K562 (cell line): ENCODE results near the gene CTIF. TPM values are rescaled to one million over a fixed set of nuclear protein-coding genes. Genes with fewer than 3 reads are reported as not detected.

ENCODE experiments used
- ATAC-seq: fragments of 200-7000 bp; cut with Tn5 transposase; 3 replicates; pipeline ENCODE4 v1.9.1; 2020; ENCODE audit warnings: moderate library complexity
- BruUV-seq: library from RNA; stranded (reverse); fragments of 400-500 nt; replicated peaks from 2 replicates; lab custom pipeline; 2021; lab: Mats Ljungman, UMichigan
- CTCF ChIA-PET: fragments of 300-600 bp; formaldehyde crosslinking; extraction: SDS; loops from one replicate; lab custom pipeline; 2021; ENCODE audit warnings: low intra/inter-chr PET ratio; lab: Yijun Ruan, JAX
- POLR2A ChIA-PET: fragments of 300-600, 350-650 bp; sonication (Branson Sonifier 250); formaldehyde crosslinking; extraction: SDS; loops from one replicate; lab custom pipeline; 2021; ENCODE audit warnings: antibody characterized with exemption, inconsistent platforms; lab: Yijun Ruan, JAX
- DNase-seq, 4 experiments: peaks; one replicate each; pipeline versions ENCODE4 v3.0.0 to v3.0.0-alpha.2; 2011 to 2018; ENCODE audit warnings: low spot score in 3 of 4, mixed read lengths in 3 of 4; ENCODE audit errors: extremely low read depth in 1 of 4
- FAIRE-seq: peaks from 2 replicates; lab custom pipeline; 2011; peaks lifted over from hg19 to GRCh38; lab: Jason Lieb, UNC
- H2AFZ ChIP-seq: 2 replicates; pipeline ENCODE4 v1.6.0; 2011; ENCODE audit warnings: low read depth, low read length, control low read depth, inconsistent platforms
- H3K27ac ChIP-seq: fragments of 200-600 bp; 3 replicates; pipeline ENCODE4 v1.8.0; 2011; ENCODE audit warnings: low read depth, mild to moderate bottlenecking, control low read depth, inconsistent platforms, low read length, moderate library complexity, mixed read lengths; ENCODE audit errors: extremely low read depth
- H3K27me3 ChIP-seq, 2 experiments: fragments of 300-600 bp in 1 of 2; 2 replicates in 1 of 2; 3 replicates in 1 of 2; pipeline versions ENCODE4 v1.6.0 to v1.8.0; 2011; ENCODE audit warnings: inconsistent platforms in 2 of 2, low read length in 2 of 2, mild to moderate bottlenecking in 1 of 2, mixed read lengths in 1 of 2, moderate library complexity in 1 of 2; ENCODE audit not compliant: control insufficient read depth in 2 of 2, insufficient read depth in 2 of 2
- H3K36me3 ChIP-seq: fragments of 300-600 bp; 3 replicates; pipeline ENCODE4 v1.8.0; 2011; ENCODE audit warnings: mild to moderate bottlenecking, low read length, inconsistent platforms; ENCODE audit not compliant: control insufficient read depth, insufficient read depth
- H3K4me1 ChIP-seq, 2 experiments: fragments of 200-600 bp in 1 of 2; replicated peaks in 1 of 2; 2 replicates in 1 of 2; 3 replicates in 1 of 2; pipeline versions ENCODE4 v1.5.1 to v1.8.0; 2011; ENCODE audit warnings: inconsistent platforms in 2 of 2, low read length in 2 of 2, mild to moderate bottlenecking in 1 of 2, mixed read lengths in 1 of 2, moderate library complexity in 1 of 2; ENCODE audit not compliant: control insufficient read depth in 2 of 2, insufficient read depth in 2 of 2
- H3K4me2 ChIP-seq: 2 replicates; pipeline ENCODE4 v1.6.1; 2011; ENCODE audit warnings: low read length, control low read depth, inconsistent platforms, mixed read lengths; ENCODE audit not compliant: insufficient read depth
- H3K4me3 ChIP-seq: fragments of 200-600 bp; sonication (generic), shearing (Covaris generic); 2 replicates; pipeline ENCODE4 v1.5.1; 2016; ENCODE audit warnings: control low read depth, inconsistent platforms
- H3K79me2 ChIP-seq: fragments of 200-600 bp; 3 replicates; pipeline ENCODE4 v1.8.0; 2011; ENCODE audit warnings: low read length, inconsistent platforms; ENCODE audit not compliant: control insufficient read depth, insufficient read depth
- H3K9ac ChIP-seq, 2 experiments: 2 replicates each; pipeline versions ENCODE4 v1.6.0 to v1.6.1; 2011; ENCODE audit warnings: low read depth in 2 of 2, low read length in 2 of 2, control low read depth in 1 of 2, inconsistent platforms in 1 of 2, mild to moderate bottlenecking in 1 of 2, mixed read lengths in 1 of 2; ENCODE audit not compliant: insufficient read depth in 1 of 2
- H3K9me1 ChIP-seq: one replicate; pipeline ENCODE4 v1.6.0; 2011; ENCODE audit warnings: inconsistent platforms, mild to moderate bottlenecking, low read length, moderate library complexity; ENCODE audit not compliant: control insufficient read depth, insufficient read depth
- H3K9me3 ChIP-seq: replicated peaks from 2 replicates; pipeline ENCODE4 v1.5.1; 2011; ENCODE audit warnings: low read depth, low read length, inconsistent platforms; ENCODE audit not compliant: control insufficient read depth, insufficient read depth
- H4K20me1 ChIP-seq: replicated peaks from 2 replicates; pipeline ENCODE4 v1.6.1; 2011; ENCODE audit warnings: low read length, inconsistent platforms, mixed read lengths; ENCODE audit not compliant: control insufficient read depth, insufficient read depth
- ARHGAP35 ChIP-seq: fragments of 450-650 bp; IDR thresholded peaks from 2 replicates; pipeline ENCODE4 v1.6.1; 2018; ENCODE audit not compliant: partially characterized antibody
- FOXA3 ChIP-seq, 2 experiments: fragments of 450-650 bp in 1 of 2; sonication (generic) in 1 of 2; formaldehyde crosslinking; IDR thresholded peaks in 1 of 2; conservative IDR thresholded peaks in 1 of 2; 2 replicates each; pipeline versions ENCODE4 v1.4.0 to v1.8.0; 2020 to 2022; ENCODE audit warnings: mild to moderate bottlenecking in 2 of 2, missing genetic modification reagents in 1 of 2
- GTF2E2 ChIP-seq: fragments of 200-800 bp; sonication (Bioruptor generic); IDR thresholded peaks from 2 replicates; pipeline ENCODE4 v1.6.1; 2016; ENCODE audit warnings: missing genetic modification characterization, missing compliant biosample characterization
- MTA2 ChIP-seq: fragments of 450-650 bp; IDR thresholded peaks from 2 replicates; pipeline ENCODE4 v1.6.1; 2016; ENCODE audit warnings: low read depth
- PYGO2 ChIP-seq: fragments of 450-650 bp; IDR thresholded peaks from 2 replicates; pipeline ENCODE4 v1.6.1; 2016; ENCODE audit warnings: mild to moderate bottlenecking, missing genetic modification characterization, moderate library complexity, missing compliant biosample characterization
- SREBF2 ChIP-seq: sonication (generic); formaldehyde crosslinking; IDR thresholded peaks from 2 replicates; pipeline ENCODE4 v1.4.0; 2020; ENCODE audit warnings: mild to moderate bottlenecking, missing genetic modification reagents
- ZNF431 ChIP-seq: sonication (generic); formaldehyde crosslinking; IDR thresholded peaks from 2 replicates; pipeline ENCODE4 v1.8.0; 2022; ENCODE audit warnings: mild to moderate bottlenecking, missing genetic modification reagents
- ZNF830 ChIP-seq: fragments of 250-450 bp; sonication (Bioruptor Pico); IDR thresholded peaks from 2 replicates; pipeline ENCODE4 v1.5.0; 2021; ENCODE audit warnings: mild to moderate bottlenecking
- WGBS: fragments of 100-300 bp; shearing (Covaris generic); methylation state at CpG from one replicate; pipeline ENCODE4 v1.1.6; 2016; ENCODE audit warnings: low coverage, mixed read lengths; ENCODE audit not compliant: insufficient coverage; ENCODE audit errors: missing lambda C conversion rate; 5-methylcytosine and 5-hydroxymethylcytosine counted together
- in situ Hi-C: fragments of 300-500 bp; cut with MboI; formaldehyde crosslinking; loops from 4 replicates; pipeline ENCODE4 v1.15.0; 2018; ENCODE audit warnings: inconsistent platforms, mixed read lengths
- intact Hi-C: fragments of 100-400 bp; cut with micrococcal nuclease; formaldehyde crosslinking; loops from 2 replicates; pipeline ENCODE4 v1.14.2; 2022
- polyA plus RNA-seq, 8 experiments: library from polyadenylated mRNA; depleted of rRNA in 4 of 8; stranded (reverse) in 5 of 8; unstranded in 3 of 8; fragments of >200 nt; fragmentation: Nextera tagmentation in 2 of 8; fragmentation: Illumina TruSeq in 1 of 8; extraction: Ambion mirVana in 2 of 8; extraction: Trizol in 1 of 8; gene quantifications; 2 replicates each; pipeline versions ENCODE4 v1.2.1 to v1.2.3, GENCODE V29; 2011 to 2014; ENCODE audit warnings: inconsistent platforms in 1 of 8, missing spikeins in 1 of 8
- total RNA-seq, 7 experiments: library from RNA; depleted of rRNA in 6 of 7; stranded (reverse); fragments of >200 nt in 6 of 7; fragmentation: Illumina TruSeq in 2 of 7; extraction: Trizol in 2 of 7; gene quantifications; 2 replicates each; pipeline versions ENCODE4 v1.2.1 to v1.2.3, GENCODE V29; 2011 to 2021; ENCODE audit warnings: low replicate concordance in 1 of 7
- TF ChIP-seq, protein P1 (sequence below): fragments of 450-650 bp; formaldehyde crosslinking; IDR thresholded peaks from 2 replicates; pipeline ENCODE4 v1.4.0; 2020; ENCODE audit warnings: mild to moderate bottlenecking, moderate library complexity
- TF ChIP-seq, protein P2 (sequence below): fragments of 250-450 bp; sonication (Bioruptor Pico); IDR thresholded peaks from 2 replicates; pipeline ENCODE4 v1.4.0; 2020; ENCODE audit warnings: borderline replicate concordance
- TF ChIP-seq, protein P3 (sequence below): fragments of 250-450 bp; sonication (Bioruptor Pico); IDR thresholded peaks from 2 replicates; pipeline ENCODE4 v1.5.1; 2021; ENCODE audit warnings: mild to moderate bottlenecking

Gene CTIF
- total and polyA plus RNA-seq, 9 of the 15 experiments (the other 6 are each of a cell fraction or from before 2014, with no cell fraction given) = 0.17 to 11.5 (median 2.2) TPM

DNA sequence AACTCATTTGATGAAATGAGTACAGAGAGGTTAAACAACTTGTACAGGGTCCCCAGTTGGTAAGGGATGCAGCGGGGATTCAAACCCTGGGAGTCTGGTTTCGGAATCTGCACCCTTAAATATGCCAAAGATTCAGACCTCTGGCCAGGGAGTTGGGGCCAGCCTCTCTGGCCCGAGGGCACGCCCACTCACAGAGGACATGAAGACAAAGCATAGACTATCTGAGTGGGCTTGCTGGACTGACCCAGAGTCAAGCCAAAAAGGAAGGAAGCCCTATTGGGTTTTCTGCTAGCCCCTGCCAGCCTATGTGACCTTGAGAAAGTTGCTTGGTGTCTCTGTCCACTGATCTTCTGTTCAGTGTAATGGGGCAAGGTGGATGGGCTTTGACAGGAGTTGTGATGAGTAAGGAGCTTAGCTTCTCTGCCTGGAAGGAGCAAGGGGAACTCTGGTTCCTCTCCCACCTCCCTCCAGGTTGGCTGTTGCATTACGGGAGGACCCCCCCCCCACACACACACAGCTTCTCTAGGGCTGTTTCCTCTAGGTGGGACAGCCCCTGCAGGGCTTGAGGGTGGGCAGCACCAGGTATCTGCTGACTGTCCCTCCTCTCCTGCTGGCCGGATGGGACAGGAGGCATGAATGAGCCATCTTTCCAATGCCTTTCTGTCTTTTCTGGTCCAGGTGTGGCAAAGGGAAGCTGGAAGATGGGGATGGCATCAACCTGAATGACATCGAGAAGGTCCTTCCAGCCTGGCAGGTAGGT is 131.3 kb downstream of the CTIF start:
- H3K4me1 ChIP-seq = peaks cover 0 to 2% of the 10 kb centered on the region in 2 experiments; a peak in 1 of 5 replicates
- H3K4me3 ChIP-seq = no peak overlapping the region
- no peak overlapping the region for H2AFZ ChIP-seq
- ChIA-PET POLR2A (no interaction called here), CTCF (no interaction called here)
- H3K9me3 ChIP-seq = no peaks in the 10 kb centered on the region
- no peaks in the 10 kb centered on the region for H3K9me1 ChIP-seq
- in situ Hi-C loops (loop anchor here (10.0 kb wide), 1 partner anchor 565 kb away; no protein-coding TSS in a partner anchor), intact Hi-C loops (loop anchor here (10.0 kb wide), 2 partner anchors 355 to 745 kb away; no protein-coding TSS in a partner anchor)
- no TSS peak for BruUV-seq
- H3K27me3 ChIP-seq = no peaks in the 10 kb centered on the region
- no peak overlapping the region for H3K27ac ChIP-seq
- H4K20me1 ChIP-seq = no peaks in the 10 kb centered on the region
- H3K36me3 ChIP-seq = no peaks in the 10 kb centered on the region
- WGBS = 53% methylated on average over 4 of the region's 7 CpGs
- no peaks in the 10 kb centered on the region for H3K79me2 ChIP-seq
- no peak for ATAC-seq
- no peak for DNase-seq
- no peak overlapping the region for H3K9ac ChIP-seq
- no peak overlapping the region for H3K4me2 ChIP-seq
- no peak for FAIRE-seq
- TF ChIP-seq SREBF2 (CRISPR knock-in tag) (no peak), ZNF830 (no peak), MTA2 (no peak), GTF2E2 (tag) (no peak), PYGO2 (no peak), ARHGAP35 (no peak), FOXA3 (CRISPR knock-in tag; conservative IDR thresholded peaks at IDR 0.05 in 1 of 2, IDR thresholded peaks at IDR 0.05 in 1 of 2) (no peak), ZNF431 (CRISPR knock-in tag) (no peak)
- TF ChIP-seq, protein P1, sequence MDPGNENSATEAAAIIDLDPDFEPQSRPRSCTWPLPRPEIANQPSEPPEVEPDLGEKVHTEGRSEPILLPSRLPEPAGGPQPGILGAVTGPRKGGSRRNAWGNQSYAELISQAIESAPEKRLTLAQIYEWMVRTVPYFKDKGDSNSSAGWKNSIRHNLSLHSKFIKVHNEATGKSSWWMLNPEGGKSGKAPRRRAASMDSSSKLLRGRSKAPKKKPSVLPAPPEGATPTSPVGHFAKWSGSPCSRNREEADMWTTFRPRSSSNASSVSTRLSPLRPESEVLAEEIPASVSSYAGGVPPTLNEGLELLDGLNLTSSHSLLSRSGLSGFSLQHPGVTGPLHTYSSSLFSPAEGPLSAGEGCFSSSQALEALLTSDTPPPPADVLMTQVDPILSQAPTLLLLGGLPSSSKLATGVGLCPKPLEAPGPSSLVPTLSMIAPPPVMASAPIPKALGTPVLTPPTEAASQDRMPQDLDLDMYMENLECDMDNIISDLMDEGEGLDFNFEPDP (CRISPR knock-in tag) = no peak
- TF ChIP-seq, protein P2, sequence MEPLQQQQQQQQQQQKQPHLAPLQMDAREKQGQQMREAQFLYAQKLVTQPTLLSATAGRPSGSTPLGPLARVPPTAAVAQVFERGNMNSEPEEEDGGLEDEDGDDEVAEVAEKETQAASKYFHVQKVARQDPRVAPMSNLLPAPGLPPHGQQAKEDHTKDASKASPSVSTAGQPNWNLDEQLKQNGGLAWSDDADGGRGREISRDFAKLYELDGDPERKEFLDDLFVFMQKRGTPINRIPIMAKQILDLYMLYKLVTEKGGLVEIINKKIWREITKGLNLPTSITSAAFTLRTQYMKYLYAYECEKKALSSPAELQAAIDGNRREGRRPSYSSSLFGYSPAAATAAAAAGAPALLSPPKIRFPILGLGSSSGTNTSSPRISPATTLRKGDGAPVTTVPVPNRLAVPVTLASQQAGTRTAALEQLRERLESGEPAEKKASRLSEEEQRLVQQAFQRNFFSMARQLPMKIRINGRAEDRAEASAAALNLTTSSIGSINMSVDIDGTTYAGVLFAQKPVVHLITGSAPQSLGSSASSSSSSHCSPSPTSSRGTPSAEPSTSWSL (CRISPR knock-in tag) = no peak
- TF ChIP-seq, protein P3, sequence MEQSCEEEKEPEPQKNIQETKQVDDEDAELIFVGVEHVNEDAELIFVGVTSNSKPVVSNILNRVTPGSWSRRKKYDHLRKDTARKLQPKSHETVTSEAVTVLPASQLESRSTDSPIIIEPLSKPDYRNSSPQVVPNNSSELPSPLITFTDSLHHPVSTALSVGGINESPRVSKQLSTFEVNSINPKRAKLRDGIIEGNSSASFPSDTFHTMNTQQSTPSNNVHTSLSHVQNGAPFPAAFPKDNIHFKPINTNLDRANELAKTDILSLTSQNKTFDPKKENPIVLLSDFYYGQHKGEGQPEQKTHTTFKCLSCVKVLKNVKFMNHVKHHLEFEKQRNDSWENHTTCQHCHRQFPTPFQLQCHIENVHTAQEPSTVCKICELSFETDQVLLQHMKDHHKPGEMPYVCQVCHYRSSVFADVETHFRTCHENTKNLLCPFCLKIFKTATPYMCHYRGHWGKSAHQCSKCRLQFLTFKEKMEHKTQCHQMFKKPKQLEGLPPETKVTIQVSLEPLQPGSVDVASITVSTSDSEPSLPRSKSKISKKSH (CRISPR knock-in tag) = no peak
